Uterus (tissue), 4 donors: Measurements from ENCODE around the gene TSSK2. TPM values are rescaled to one million over a fixed set of nuclear protein-coding genes. Genes with fewer than 3 reads are reported as not detected.

Experiments
- DNase-seq, 2 donors: peaks; one replicate each; pipeline ENCODE4 v3.0.0-alpha.2; 2019 to 2020
- H3K27ac ChIP-seq, 2 donors: fragments of 200-600 bp; sonication (generic); 1 replicate in 1 of 2; 2 replicates in 1 of 2; pipeline ENCODE4 v1.5.1; 2016 to 2018
- H3K27me3 ChIP-seq, 2 donors: fragments of 200-600 bp; sonication (generic); one replicate each; pipeline ENCODE4 v1.5.1; 2018 to 2019; ENCODE audit warnings: control low read depth in 1 of 2
- H3K36me3 ChIP-seq, 2 donors: fragments of 200-600 bp; sonication (generic); one replicate each; pipeline ENCODE4 v1.5.1; 2019; ENCODE audit warnings: control low read depth in 1 of 2
- H3K4me1 ChIP-seq, 2 donors: fragments of 200-600 bp; sonication (generic); one replicate each; pipeline ENCODE4 v1.5.1; 2018 to 2019; ENCODE audit warnings: control low read depth in 1 of 2
- H3K4me3 ChIP-seq, 2 donors: fragments of 200-600 bp; sonication (generic); 1 replicate in 1 of 2; 2 replicates in 1 of 2; pipeline ENCODE4 v1.5.1; 2018 to 2019; ENCODE audit warnings: mild to moderate bottlenecking in 1 of 2
- H3K9me3 ChIP-seq, 2 donors: fragments of 200-600 bp; sonication (generic); one replicate each; pipeline ENCODE4 v1.5.1; 2019; ENCODE audit warnings: control low read depth in 1 of 2
- POLR2A ChIP-seq, 2 donors: fragments of 450-650 bp; IDR thresholded peaks; one replicate each; pipeline ENCODE4 v1.6.1; 2016; ENCODE audit warnings: antibody characterized with exemption in 2 of 2, mild to moderate bottlenecking in 1 of 2, moderate library complexity in 1 of 2
- intact Hi-C: fragments of 100-400 bp; cut with DNase I; formaldehyde crosslinking; loops from one replicate; pipeline ENCODE4 v1.15.1; 2023; ENCODE audit warnings: low total_unique reads
- total RNA-seq, 4 donors: library from RNA; depleted of rRNA in 3 of 4; stranded (reverse); fragments of >200 nt in 3 of 4; gene quantifications; one replicate each; pipeline versions ENCODE4 v1.1.0 to v1.2.4, GENCODE V29; 2014 to 2023
- TF ChIP-seq, protein P1 (sequence below), 4 experiments: fragments of 200-600 bp in 2 of 4; fragments of 450-650 bp in 2 of 4; sonication (generic) in 2 of 4; IDR thresholded peaks; one replicate each; pipeline ENCODE4 v1.5.1; 2016 to 2019; ENCODE audit warnings: antibody characterized with exemption in 4 of 4, mild to moderate bottlenecking in 2 of 4, moderate library complexity in 1 of 4
- donor health status: DM: yes; HTN: yes; CAD: no.

The TSSK2 gene
- total RNA-seq, 4 donors from 2014 or later = 0.30 TPM; not detected in 3

DNA sequence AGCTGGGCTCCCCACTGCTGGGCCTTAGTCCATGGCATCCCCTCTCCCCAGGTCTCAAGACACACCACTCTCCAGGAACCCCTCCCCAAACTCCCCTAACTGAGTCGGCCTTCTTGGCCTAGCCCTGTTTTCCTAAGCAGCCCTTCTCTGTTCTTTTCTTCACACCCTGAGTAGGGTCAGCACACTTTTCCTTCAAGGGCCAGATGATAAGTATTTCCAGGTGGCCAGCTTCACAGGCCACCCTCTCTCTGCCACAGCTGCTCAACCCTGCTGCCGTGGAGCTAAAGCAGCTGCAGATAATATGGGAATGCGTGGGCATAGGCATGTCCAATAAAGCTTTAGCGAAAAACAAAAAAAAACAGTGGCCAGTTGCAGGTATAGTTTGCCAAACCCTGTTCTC, 33.0 kb upstream of the TSSK2 start:
- DNase-seq = no peak

DNA sequence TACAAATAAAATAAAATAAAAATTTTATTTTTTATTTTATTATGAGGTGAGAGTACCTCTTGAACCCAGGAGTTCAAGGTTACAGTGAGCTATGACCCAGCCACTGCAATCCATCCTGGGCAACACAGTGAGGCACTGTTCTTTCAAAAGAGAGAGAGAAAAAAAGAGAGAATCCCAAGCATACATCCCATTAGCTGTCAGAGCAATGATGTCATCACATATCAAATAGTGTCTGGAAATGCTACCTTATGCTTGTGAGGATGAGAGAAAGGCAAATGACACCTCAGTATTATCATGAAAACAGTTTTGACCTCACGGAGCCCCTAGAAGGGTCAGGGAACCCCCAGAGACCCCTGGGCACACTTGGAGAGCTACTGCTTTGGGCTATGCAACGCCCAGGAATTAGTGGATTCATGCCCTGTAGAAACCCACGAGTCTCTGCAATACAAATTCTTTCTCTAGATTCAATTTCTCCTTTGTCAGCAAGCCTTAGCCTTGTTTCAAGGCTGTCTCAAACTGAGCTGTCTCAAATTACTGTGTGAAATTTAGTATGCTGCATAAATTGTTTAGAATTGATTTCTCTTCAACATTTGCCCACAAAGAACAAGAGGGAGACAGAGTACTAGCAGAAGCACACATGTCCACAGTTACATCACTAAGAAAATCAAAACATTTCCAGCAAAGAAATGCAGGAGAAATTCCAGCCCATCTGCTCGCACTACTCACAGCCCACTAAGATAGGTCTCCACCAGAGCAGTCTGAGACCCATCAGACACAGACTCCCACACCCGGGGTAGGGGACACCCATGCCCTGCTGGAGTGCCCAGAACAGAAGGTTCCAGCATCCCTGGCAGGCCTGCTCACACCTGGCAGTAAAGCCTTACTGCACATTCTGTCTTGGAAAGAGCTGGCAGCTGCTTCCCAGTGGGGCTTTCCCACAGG, 27.0 kb upstream of the TSSK2 start:
- no peaks in the 10 kb centered on the region for H3K9me3 ChIP-seq
- H3K27me3 ChIP-seq = no peaks in the 10 kb centered on the region
- no peak overlapping the region for H3K4me3 ChIP-seq
- no peak for TF ChIP-seq POLR2A (IDR thresholded peaks at IDR 0.05)
- TF ChIP-seq, protein P1, sequence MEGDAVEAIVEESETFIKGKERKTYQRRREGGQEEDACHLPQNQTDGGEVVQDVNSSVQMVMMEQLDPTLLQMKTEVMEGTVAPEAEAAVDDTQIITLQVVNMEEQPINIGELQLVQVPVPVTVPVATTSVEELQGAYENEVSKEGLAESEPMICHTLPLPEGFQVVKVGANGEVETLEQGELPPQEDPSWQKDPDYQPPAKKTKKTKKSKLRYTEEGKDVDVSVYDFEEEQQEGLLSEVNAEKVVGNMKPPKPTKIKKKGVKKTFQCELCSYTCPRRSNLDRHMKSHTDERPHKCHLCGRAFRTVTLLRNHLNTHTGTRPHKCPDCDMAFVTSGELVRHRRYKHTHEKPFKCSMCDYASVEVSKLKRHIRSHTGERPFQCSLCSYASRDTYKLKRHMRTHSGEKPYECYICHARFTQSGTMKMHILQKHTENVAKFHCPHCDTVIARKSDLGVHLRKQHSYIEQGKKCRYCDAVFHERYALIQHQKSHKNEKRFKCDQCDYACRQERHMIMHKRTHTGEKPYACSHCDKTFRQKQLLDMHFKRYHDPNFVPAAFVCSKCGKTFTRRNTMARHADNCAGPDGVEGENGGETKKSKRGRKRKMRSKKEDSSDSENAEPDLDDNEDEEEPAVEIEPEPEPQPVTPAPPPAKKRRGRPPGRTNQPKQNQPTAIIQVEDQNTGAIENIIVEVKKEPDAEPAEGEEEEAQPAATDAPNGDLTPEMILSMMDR (IDR thresholded peaks at IDR 0.05) = no peak
- intact Hi-C loops = no loop called here
- no peak overlapping the region for H3K27ac ChIP-seq
- H3K4me1 ChIP-seq = peaks cover 0 to 12% of the 10 kb centered on the region in 2 donors
- DNase-seq = no peak
- H3K36me3 ChIP-seq = no peaks in the 10 kb centered on the region

More for the DNA sequence above, 33.0 kb upstream of the TSSK2 start:
- Histone ChIP-seq H3K27ac (no peak overlapping the region), H3K9me3 (no peaks in the 10 kb centered on the region), H3K36me3 (no peaks in the 10 kb centered on the region), H3K4me3 (no peak overlapping the region), H3K27me3 (no peaks in the 10 kb centered on the region), H3K4me1 (no peaks in the 10 kb centered on the region)
- intact Hi-C loops = no loop called here
- TF ChIP-seq, protein P1 (IDR thresholded peaks at IDR 0.05) = no peak
- no peak for TF ChIP-seq POLR2A (IDR thresholded peaks at IDR 0.05)

DNA sequence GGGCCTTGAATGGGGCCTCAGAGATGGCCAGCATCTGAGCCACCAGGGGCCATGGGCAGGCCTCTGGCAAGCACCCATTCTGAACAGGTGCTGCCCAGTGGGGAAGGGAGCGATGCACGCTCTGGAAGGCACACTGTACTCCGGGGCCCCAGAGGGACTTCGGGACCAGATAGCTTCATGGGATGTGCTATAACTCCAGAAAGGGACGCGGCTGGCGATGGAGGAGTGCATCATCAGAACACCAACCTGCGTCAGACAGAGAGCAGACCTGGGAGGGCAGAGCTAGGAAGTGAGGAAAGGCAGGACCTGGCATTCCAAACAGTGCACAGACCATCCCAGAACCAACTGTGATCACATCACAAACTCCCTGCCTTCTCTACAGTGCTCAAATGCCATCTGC, 25.7 kb upstream of the TSSK2 start:
- Histone ChIP-seq H3K9me3 (no peaks in the 10 kb centered on the region), H3K27ac (no peak overlapping the region), H3K27me3 (no peaks in the 10 kb centered on the region), H3K4me1 (peaks cover 0 to 12% of the 10 kb centered on the region in 2 donors), H3K4me3 (no peak overlapping the region), H3K36me3 (no peaks in the 10 kb centered on the region)
- TF ChIP-seq POLR2A (IDR thresholded peaks at IDR 0.05) = no peak
- TF ChIP-seq, protein P1 (IDR thresholded peaks at IDR 0.05) = no peak
- no peak for DNase-seq
- intact Hi-C loops = no loop called here

DNA sequence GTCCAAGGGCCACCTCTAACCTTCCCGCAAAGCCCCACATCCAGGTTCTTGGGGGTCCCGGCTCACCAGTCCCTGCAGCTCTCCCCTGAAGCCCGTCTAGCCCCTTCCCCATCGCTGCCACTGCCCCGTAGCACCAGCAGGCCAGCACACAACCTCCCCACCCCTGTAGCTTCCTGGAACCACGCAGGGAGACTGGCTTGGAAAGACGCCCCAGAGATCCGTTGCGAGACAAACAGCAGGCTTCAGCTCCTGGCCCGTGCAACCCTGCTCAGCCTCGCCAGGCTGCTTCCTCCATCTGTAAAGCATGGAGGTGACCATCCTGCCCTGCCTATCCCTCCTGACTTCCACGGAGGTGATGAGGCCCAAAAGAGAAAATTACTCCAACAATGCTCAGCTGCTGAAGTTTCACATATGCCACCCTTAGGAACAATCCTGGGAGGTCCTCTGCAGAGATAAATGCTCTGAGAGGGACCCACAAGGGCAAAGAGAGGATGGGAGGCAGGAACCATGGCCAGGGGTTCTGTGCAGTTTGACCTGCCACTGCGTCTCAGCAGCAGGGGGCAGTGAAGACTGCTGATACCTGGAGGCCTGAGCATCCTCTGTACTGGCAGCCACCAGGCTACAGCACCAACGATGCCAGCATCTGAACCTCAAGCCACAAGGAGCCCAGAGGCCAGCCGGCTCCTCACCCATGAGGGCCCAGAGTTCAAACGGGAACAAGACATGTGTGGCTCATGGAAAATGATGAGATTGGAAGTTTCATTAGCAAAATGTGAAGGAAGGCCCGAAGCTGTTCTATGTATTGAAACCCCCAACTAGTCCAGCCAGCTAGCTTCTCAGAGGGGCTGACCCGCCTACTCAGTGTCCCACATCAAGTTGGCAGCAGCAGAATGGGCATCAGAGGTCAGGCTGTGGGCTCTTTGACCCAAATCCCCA, 25.0 kb upstream of the TSSK2 start:
- intact Hi-C loops = no loop called here
- no peak overlapping the region for H3K27ac ChIP-seq
- DNase-seq = no peak

More for the DNA sequence above, 25.0 kb upstream of the TSSK2 start:
- no peaks in the 10 kb centered on the region for H3K9me3 ChIP-seq
- H3K4me1 ChIP-seq = peaks cover 0 to 12% of the 10 kb centered on the region in 2 donors
- no peaks in the 10 kb centered on the region for H3K36me3 ChIP-seq
- no peaks in the 10 kb centered on the region for H3K27me3 ChIP-seq
- H3K4me3 ChIP-seq = no peak overlapping the region
- TF ChIP-seq, protein P1 (IDR thresholded peaks at IDR 0.05) = no peak
- no peak for TF ChIP-seq POLR2A (IDR thresholded peaks at IDR 0.05)
